NCI-H1417 (cell line): ENCODE data around the gene ETV6.
A peak's percentile ranks its signal among the peaks of the same experiment; 100 is the strongest.

Experiments used
- DNase-seq, 3 experiments: peaks; one replicate each; lab custom pipeline; 2025; lab: John Stamatoyannopoulos, UW

The ETV6 gene

GRCh38 chr12:11827091-11828061 is 177.9 kb downstream of the ETV6 start:
- DNase-seq = no peak

- DNase-seq = no peak
Observed at GRCh38 chr12:11829764-11830194, 180.3 kb downstream of the ETV6 start.

GRCh38 chr12:11830307-11830801 is 180.9 kb downstream of the ETV6 start:
- DNase-seq = no peak

- DNase-seq = no peak
Observed at GRCh38 chr12:11832093-11832492, 182.6 kb downstream of the ETV6 start.

GRCh38 chr12:11833174-11833895 is 183.9 kb downstream of the ETV6 start:
- no peak for DNase-seq

- DNase-seq = no peak
Observed at GRCh38 chr12:11834104-11834812, 184.8 kb downstream of the ETV6 start.

GRCh38 chr12:11834931-11835330 is 185.5 kb downstream of the ETV6 start:
- DNase-seq = no peak

- DNase-seq = peak in 1 of 3 experiments; percentile 62
Observed at GRCh38 chr12:11836282-11837151, 187.0 kb downstream of the ETV6 start.

GRCh38 chr12:11837216-11837934 is 187.9 kb downstream of the ETV6 start:
- DNase-seq = no peak

- no peak for DNase-seq
Observed at GRCh38 chr12:11838403-11838802, 188.9 kb downstream of the ETV6 start.

GRCh38 chr12:11839091-11839641 is 189.7 kb downstream of the ETV6 start:
- DNase-seq = peak in 1 of 3 experiments; percentile 86

- no peak for DNase-seq
Observed at GRCh38 chr12:11840366-11840765, 190.9 kb downstream of the ETV6 start.

GRCh38 chr12:11846488-11846887 is 197.0 kb downstream of the ETV6 start:
- DNase-seq = no peak

- no peak for DNase-seq
Observed at GRCh38 chr12:11847539-11847938, 198.1 kb downstream of the ETV6 start.

GRCh38 chr12:11849757-11850504 is 200.5 kb downstream of the ETV6 start:
- no peak for DNase-seq

GRCh38 chr12:11853126-11853525 is 203.7 kb downstream of the ETV6 start:
- DNase-seq = peak; percentile 69 to 94 (median 89)

- DNase-seq = no peak
Observed at GRCh38 chr12:11854011-11854499, 204.6 kb downstream of the ETV6 start.

GRCh38 chr12:11855983-11856374 is 206.5 kb downstream of the ETV6 start:
- DNase-seq = peak; percentile 55 to 92 (median 77)

GRCh38 chr12:11856971-11857370 is 207.5 kb downstream of the ETV6 start:
- peak in 1 of 3 experiments; percentile 15 for DNase-seq
